ENCODE data around the gene MACROH2A1.

MACROH2A1 gene

DNA sequence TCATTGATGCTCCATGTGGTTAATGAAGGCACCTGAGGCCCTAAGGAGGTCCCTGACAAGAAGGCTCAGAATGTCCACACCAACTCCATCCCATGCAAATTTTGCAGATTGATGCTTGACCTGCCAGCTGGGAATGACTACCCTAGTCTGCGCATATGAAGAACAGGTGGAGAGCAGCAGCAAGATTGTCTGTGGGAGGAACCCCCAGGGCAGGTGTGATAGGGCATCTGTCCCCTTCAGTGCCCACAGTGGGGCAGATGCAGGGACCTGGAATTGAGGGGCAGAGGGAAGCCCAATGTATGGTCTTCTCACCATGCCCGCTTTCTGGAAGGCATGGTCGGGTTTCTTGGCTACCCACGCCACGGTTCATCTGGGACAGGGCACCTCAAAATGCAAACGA is 79.6 kb downstream of the MACROH2A1 start:
- no peak for DNase-seq (ENCODE audit: low read depth in 2 of 3, low spot score in 2 of 3)

DNA sequence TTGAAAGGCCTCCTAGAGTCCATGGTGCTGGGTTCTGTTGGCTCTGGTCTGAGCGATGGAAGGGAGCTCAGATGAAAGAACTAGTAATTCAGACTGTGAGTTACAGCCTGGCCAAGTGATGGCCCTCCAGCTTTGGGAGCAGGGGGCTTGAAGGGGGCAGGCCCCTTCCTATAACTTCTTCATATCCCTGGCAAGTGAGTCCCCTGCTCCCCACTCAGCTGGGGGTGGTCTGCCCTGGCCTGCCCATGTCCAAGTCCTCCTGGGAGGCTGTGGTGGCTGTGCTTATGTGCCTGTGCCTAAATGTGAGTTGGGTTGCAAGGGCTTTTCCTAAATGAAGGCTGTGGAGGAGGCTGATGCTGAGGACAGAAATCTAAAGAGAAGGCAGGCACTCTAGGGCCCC is 80.1 kb downstream of the MACROH2A1 start:
- no peak for DNase-seq (ENCODE audit: low read depth in 2 of 3, low spot score in 2 of 3)

DNA sequence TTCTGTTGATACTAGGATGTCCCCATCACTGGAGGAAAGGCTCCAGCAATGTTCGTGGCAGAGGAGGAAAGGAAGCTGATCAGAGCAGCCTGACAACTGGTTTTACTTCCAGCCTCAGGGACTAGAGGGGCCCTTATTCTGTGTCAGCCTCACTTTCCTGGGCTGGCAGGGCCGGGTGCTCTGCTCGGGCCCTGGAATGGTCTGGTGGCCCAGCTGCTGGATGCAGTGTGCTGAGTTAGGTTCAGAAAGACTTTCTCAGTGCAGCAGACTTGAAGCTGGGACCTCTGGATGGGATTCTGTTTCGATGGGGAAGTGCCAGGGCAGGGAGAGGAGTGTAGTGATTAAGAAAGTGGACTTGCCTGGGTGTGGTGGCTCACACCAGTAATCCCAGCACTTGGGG is 81.0 kb downstream of the MACROH2A1 start:
- no peak for DNase-seq (ENCODE audit: low read depth in 2 of 3, low spot score in 2 of 3)

DNA sequence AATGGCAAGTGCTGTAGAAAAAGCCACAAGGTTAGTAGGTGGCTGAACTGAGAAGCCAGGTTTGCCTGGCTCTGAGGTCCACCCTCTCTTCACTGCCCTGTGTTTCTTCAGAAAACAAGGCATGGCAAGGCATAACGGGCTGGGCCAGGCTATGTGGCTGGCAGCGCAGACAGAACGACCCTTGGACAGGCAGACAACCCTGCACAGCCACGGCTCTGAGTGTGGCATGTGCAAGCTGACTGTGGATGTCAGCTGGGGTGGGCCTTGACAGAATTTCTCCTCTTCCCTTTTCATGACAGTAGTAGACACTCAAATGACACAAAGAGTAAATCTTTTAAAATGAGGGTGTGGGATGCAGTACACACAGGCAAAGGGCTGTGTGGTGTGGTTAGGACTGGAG is 81.7 kb downstream of the MACROH2A1 start:
- no peak for DNase-seq (ENCODE audit: low read depth in 2 of 3, low spot score in 2 of 3)

DNA sequence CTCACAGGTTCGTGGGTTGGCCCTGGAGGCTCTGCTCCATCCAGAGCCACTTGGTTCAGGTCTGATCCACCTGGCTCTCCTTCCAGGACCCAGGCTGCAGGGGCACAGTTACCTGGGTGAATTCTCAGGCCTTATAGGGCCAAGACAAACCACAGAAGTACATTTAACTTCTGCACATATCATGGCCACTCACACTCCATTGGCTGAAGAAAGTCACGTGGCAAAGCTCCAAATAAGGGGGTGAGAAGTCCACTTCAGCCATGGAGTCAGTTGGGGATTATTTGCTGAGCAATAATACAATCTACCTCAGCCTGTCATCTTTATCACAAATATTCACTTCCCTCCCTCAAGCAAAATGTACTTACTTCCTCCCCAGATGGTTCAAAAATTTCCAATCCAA is 83.6 kb downstream of the MACROH2A1 start:
- no peak for DNase-seq (ENCODE audit: low read depth in 2 of 3, low spot score in 2 of 3)

DNA sequence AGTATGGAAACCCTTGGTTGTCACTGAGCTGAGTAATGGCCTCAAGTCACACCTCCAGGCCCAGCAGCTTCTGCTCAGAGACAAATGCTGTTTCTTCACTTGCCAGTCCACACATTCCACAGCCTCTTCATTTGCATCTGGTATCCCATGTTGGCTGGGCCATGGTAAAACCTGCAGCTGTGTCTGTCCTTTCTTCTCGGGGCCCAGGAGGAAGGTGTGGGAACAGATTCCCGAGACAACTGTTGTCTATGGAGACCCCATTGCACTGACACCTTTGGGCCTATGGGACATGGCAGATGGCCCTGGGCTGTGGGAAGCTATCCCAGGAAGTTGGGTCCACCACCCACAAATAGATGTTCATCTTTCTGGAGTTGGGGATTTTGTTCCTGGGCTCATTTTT is 85.1 kb downstream of the MACROH2A1 start:
- no peak for DNase-seq (ENCODE audit: low read depth in 2 of 3, low spot score in 2 of 3)

DNA sequence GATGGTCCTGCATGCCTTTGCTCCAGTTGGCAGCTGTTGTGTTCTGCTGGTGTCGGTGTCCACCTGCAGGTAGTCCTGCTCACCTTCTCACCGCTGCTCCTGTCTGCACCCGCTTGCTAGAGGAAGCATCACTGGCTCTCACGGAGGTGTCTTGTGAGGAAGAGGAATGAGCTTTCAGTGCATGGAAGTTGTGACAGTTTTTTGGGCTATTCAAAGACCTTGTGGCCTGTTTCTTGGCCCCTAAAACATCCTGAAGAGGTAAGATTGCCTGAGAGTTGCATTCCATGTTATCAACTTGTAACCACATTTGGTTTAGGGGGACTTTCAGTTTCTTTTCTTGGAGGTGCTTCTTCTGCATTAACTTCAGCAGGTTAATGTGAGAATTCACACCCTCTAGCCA is 85.6 kb downstream of the MACROH2A1 start:
- no peak for DNase-seq (ENCODE audit: low read depth in 2 of 3, low spot score in 2 of 3)

DNA sequence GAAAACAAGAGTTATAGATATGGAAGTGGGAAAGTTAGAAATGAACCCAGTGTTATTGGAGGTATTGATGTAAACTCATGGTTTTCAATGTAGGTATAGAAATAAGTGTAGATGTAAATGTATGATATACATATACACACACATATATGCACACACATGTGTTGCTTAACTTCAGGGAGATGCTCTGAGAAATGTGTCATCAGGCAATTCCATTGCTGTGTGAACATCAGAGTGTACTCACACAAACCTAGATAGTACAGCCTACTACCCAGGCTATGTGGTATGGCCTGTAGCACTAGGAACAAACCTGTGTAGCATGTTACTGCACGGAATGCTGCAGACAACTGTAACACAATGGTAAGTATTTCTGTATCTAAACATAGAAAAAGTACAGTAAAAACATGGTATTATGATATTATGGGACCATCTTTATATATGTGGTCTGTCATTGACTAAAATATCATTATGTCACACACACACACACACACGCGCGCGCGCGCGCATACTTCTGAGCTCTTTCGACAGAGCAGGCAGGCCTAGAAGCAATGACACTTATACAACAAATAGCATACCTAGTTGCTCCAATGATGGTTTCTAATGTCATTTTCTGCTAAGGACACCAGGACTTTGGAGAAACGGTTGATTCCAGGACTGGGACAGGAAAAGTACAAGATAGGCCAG is 86.6 kb downstream of the MACROH2A1 start:
- DNase-seq (ENCODE audit: low read depth in 2 of 3, low spot score in 2 of 3) = no peak

DNA sequence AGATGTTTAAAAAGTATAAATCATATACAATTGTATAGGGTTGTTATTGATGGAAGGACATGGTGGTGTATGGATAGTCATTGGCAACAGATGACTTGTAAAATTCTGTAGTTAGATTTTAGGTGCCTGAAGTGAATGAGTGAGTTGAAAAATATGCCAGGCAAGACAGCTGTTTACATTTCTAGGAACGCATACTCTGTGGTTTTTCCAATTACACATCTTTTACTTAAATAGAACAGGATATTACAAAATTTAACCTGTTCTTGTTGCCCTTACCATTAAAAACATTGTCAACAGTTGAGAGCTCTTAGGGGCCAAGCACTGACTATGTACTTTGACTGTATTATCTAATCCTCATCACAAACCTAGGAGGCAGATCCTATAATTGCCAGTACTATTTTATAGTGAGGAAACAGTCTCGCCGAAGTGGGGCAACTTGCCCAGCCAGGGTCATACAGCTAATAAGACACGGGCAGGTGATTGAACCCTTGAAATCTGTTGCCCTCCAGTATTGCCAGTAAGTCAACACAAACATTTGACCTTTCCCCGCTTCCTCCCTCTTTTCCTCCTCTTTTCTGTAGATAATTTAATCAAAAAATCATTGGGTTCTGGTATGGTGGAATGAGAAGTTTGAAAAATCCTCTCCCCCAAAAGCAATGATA is 88.6 kb downstream of the MACROH2A1 start:
- DNase-seq (ENCODE audit: low read depth in 2 of 3, low spot score in 2 of 3) = no peak

DNA sequence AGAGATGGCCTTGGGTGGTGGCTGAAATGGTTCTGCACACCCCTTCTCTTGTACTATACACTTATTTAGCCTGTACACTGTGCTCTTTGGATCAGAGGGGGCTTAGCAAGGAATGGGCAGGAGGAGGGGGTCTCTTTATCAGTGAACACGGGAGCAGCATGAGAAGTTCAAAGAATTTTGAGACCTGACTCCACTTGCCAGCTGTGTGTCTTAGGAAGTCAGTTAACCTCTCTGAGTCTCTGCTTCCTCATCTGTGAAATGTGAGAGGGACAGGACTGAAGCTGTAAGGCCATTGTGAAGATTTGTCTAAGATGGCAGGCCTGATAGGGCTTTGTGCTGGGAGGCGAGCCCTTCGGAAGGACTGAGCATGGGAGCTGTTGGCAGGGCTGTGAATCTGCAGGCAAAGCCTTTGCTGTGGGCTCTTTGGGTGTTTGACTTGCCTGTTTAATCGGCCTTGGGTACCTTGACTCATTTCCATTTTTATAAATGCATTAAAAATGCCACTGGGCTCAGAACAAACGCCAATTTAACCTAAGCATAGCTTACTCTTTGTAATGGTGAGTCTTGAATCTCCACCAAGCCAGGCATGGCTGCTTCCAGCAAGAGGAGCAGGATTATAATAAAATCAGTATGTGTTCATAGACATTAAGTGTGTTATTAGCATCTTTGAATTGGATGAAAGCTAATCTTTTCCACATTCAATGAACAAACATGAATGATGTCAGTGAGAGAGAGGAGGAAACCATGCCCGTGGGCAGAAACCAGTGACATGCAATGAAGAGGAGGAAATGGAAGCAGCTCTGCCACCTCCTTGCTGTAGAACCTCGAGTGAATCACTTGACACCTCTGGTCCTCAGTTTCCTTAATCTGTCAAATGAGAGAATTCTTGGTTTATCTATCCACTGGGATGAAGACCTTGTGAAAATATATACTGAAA is 89.4 kb downstream of the MACROH2A1 start:
- DNase-seq (ENCODE audit: low read depth in 2 of 3, low spot score in 2 of 3) = no peak

DNA sequence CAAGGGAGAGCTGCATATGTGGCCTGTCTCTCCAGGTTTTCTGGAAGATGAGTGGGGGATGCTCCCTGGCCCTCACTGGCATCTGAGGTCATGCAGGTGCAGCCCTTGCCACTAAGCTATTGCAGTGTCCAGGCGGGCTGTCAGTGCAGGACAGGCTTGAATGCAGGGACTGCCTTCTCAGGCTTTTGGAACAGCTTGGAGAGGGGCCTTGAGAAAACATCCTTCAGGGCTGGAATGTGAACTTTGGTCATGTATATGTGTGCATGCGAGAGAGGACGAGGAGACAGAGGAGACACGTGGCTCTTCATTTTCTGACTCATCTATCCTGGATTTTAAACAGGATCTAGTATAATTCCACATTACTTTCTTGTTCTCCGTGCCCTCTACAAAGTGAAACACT is 90.3 kb downstream of the MACROH2A1 start:
- no peak for DNase-seq (ENCODE audit: low read depth in 2 of 3, low spot score in 2 of 3)

DNA sequence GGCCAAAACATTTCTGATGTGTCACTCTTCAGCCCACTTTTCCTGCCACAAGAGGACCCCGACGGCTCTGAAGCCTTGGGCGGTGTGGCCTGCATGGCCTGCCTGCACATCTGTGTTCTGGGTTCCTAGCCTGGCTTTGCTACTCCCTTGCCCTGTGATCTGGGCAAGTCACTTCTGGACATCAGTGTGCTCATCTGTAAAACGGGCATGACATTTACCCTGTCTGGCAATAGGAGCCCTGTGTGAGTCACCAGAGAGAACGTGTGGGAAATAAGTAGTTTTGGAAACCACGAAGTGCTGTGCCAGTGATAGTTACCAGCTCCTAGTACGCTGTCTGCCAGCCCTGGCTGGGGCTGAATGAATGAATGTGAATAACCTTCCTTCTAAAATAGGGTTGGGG is 90.8 kb downstream of the MACROH2A1 start:
- no peak for DNase-seq (ENCODE audit: low read depth in 2 of 3, low spot score in 2 of 3)

DNA sequence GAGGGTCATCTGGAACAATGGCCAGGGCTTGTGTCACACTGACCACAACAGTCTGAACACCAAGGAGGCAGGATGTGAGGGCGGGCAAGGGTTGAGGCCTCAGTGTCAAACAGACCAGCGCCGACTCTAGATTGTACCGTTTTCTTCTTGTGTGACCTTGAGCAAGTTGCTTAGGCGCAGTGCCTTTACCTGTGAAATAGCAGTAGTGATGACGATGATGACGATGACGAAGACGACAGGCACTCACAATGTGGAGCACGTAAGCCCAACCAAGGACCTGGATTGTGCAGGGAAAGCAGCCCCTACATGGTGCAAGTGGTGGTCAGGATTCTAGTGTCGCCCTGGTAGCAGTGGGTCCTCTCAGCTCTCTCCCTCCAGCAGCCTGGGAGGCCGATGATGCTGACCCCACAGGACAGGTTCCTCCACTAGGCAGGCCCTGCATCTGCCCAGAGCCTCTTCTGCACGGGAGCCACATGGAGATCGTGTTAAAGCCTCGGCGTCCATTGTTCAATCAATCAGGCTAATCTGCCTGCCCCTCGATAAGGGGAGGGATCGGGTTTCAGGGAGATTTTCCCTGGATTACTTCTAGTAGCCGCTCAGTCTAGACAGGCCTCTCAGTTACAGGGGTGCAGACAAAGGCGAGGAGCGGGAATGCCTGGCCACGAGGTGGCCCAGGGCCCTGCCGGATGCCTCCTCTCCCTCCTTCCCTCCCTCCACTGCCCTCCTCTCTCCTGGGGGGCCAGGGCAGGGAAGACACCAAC is 91.7 kb downstream of the MACROH2A1 start:
- DNase-seq (ENCODE audit: low read depth in 2 of 3, low spot score in 2 of 3) = no peak

DNA sequence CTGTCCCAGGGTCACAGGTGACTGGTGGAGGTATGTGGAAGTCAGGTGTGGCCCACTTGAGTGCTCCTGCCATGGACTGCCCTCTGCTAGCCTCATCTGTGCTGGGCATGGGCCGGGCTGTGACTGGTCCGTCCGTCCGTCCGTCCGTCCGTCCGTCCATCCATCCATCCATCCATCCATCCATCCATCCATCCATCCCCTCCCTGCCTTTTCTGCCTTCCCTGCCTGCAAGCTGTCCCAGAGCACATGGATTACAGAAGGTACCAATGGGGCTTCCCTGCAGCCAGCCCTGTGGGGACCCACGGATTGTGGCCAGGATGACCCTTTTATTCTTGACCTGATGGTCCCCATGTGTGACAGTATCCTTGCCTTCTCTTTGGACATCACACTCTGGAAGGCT is 92.5 kb downstream of the MACROH2A1 start:
- no peak for DNase-seq (ENCODE audit: low read depth in 2 of 3, low spot score in 2 of 3)

DNA sequence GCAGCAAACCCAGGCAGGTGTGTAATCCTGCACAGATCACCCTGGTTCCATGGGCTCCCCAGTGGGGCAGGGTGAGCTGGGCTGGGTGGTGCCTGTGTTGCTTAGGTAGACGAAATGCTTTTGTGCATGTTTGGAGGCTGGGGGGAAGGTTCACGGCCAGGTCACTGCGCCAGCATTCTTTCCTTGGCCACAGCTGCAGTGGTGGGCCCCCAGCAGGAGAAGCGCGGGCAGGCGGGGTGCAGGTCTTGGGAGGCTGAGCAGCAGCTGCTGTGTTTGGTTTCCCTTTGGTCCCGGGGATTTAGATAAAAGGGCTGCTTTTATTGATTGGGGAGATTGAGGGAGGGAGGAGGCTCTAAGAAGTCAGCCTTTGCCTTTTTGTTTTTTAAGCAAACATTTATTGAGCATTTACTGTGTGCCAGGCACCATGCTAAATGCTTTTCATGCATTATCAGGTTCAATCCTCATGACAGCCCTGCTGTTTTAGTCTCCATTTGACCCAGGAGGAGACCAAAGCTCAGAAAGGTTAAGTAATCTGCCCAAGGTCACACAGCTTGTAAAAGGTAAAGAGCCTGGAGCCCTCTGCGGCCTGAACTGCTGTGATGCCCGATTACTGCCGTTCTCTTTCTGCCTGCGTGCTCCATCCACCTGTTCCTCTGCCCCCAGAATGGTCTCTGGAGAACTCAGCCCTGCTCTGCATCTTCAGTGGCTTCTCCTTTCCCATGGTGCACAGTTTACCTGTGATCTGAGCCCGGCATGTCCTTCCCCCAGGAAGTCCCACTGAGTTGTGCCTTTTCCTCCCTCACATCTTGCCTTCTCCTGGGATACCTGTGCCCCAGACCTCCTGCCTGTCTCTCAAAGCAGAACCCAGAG is 94.4 kb downstream of the MACROH2A1 start:
- DNase-seq (ENCODE audit: low read depth in 2 of 3, low spot score in 2 of 3) = no peak

DNA sequence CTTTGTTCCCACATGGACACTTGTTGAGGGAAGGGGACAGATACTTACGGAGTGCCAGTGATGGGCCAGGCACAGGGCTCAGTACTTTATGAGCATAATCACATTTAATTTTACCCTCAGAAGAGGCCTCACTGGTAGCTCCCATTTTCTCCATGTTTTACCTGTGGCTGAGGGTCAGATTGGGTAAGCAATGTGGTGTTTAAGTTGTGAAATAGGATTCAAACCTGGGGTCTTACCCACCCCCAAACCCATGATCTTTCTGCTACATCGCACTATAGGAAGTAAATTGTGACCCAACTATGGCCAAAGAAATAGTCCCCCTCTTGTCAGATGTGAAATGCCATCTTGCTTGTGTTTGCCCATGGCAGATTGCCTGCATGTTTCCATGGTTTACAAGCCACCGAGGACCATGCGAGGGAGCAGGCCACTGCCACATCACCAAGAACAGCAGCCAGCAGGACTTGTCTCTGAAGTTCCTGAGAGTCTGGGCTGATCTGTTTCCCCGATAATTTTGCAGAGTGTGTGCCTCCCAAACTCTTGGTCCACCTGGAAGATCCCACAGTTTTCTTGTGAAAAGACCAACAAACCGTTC is 95.4 kb downstream of the MACROH2A1 start:
- DNase-seq (ENCODE audit: low read depth in 2 of 3, low spot score in 2 of 3) = no peak

DNA sequence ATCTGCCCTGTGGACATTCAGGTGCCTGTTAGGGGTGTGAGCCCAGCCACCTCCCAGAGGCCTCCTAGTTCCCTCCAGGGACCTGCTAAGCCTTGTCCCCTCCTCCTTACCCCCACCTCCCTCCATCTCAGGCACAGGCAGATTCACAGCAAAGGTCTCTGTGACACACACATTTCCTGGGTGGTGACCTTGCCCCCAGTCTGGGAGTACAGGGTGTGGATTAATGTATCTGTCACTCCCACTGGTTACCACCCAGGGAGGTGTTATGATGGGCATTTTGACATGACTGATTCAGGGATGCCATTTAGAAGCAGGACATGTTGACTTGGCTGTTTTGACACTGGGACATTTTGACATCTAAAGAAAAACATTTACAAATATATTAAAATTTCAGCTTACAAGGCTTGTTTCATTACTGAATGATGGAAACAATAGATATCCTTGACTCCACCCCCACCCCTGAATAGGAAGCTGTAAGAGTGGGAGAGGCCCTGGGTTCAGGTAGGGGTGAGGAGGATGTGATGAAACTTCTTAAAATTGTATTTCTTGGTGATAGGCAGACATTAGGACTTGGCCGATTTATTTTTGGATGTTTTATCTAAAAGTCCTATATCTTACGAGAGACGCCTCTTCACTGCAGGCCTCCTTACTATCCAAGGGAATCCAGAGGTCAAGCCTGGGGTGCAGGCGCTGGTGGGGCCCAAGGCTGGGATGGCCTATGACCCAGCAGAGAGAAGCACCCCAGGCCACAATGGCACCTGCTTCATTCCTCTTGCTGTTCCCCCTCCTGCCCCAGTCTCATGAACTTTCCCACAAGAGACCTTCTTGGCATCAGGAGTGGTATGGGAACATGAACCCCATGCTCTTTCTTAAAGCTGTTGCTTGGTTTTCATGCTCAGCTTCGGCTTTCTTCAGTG is 101.9 kb downstream of the MACROH2A1 start:
- no peak for DNase-seq (ENCODE audit: low read depth in 2 of 3, low spot score in 2 of 3)

DNA sequence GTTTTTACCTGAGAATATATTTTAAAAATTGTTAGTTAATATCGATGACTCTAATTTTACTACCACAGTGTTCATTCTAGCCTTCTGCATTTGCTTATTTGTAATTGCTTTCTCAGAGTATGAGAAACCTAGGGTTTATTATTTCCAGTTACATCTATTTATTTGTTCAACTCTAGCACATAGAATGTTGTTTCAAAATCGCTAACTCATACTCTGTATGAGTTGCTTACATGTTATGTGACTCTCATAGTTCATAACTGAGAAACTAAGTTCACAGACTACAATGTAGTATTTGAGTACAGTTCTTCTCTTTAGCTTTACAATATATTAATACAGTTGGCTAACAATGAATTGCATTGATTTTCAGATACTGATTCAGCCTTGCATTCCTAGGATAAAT is 103.2 kb downstream of the MACROH2A1 start:
- no peak for DNase-seq (ENCODE audit: low read depth in 2 of 3, low spot score in 2 of 3)

DNA sequence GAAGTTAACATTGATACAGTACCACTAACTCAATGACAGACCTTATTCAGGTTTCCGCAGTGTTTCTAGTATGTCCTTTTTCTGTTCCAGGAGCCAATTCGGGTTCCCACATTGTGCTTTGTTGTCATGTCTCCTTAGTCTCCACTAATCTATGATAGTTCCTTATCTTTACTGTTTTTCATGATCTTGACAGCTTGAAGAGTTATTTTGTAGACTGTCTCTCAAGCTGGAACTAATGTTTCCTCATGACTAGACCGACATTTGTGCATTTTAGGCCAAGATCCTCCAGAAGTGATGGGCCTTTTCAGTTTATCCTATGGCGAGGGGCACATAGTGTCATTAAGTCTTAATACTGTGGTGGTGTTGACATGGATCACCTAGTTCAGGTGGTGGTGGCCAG is 104.2 kb downstream of the MACROH2A1 start:
- DNase-seq (ENCODE audit: low read depth in 2 of 3, low spot score in 2 of 3) = no peak

Measured in activated CD8-positive, alpha-beta memory T cell treated with anti-CD3 and anti-CD28 coated beads for 48 hours (primary cell).